K562 (cell line): ENCODE measurements around the gene FAM25A. TPM values are rescaled to one million over a fixed set of nuclear protein-coding genes. Genes with fewer than 3 reads are reported as not detected.

Source experiments
- ATAC-seq: fragments of 200-7000 bp; cut with Tn5 transposase; 3 replicates; pipeline ENCODE4 v1.9.1; 2020; ENCODE audit warnings: moderate library complexity
- BruUV-seq: library from RNA; stranded (reverse); fragments of 400-500 nt; replicated peaks from 2 replicates; lab custom pipeline; 2021; lab: Mats Ljungman, UMichigan
- CTCF ChIA-PET: fragments of 300-600 bp; formaldehyde crosslinking; extraction: SDS; loops from one replicate; lab custom pipeline; 2021; ENCODE audit warnings: low intra/inter-chr PET ratio; lab: Yijun Ruan, JAX
- POLR2A ChIA-PET: fragments of 300-600, 350-650 bp; sonication (Branson Sonifier 250); formaldehyde crosslinking; extraction: SDS; loops from one replicate; lab custom pipeline; 2021; ENCODE audit warnings: antibody characterized with exemption, inconsistent platforms; lab: Yijun Ruan, JAX
- DNase-seq, 4 experiments: peaks; one replicate each; pipeline versions ENCODE4 v3.0.0 to v3.0.0-alpha.2; 2011 to 2018; ENCODE audit warnings: low spot score in 3 of 4, mixed read lengths in 3 of 4; ENCODE audit errors: extremely low read depth in 1 of 4
- FAIRE-seq: peaks from 2 replicates; lab custom pipeline; 2011; peaks lifted over from hg19 to GRCh38; lab: Jason Lieb, UNC
- H2AFZ ChIP-seq: 2 replicates; pipeline ENCODE4 v1.6.0; 2011; ENCODE audit warnings: low read depth, low read length, control low read depth, inconsistent platforms
- H3K27ac ChIP-seq: fragments of 200-600 bp; 3 replicates; pipeline ENCODE4 v1.8.0; 2011; ENCODE audit warnings: low read depth, mild to moderate bottlenecking, control low read depth, inconsistent platforms, low read length, moderate library complexity, mixed read lengths; ENCODE audit errors: extremely low read depth
- H3K27me3 ChIP-seq, 2 experiments: fragments of 300-600 bp in 1 of 2; 2 replicates in 1 of 2; 3 replicates in 1 of 2; pipeline versions ENCODE4 v1.6.0 to v1.8.0; 2011; ENCODE audit warnings: inconsistent platforms in 2 of 2, low read length in 2 of 2, mild to moderate bottlenecking in 1 of 2, mixed read lengths in 1 of 2, moderate library complexity in 1 of 2; ENCODE audit not compliant: control insufficient read depth in 2 of 2, insufficient read depth in 2 of 2
- H3K36me3 ChIP-seq: fragments of 300-600 bp; 3 replicates; pipeline ENCODE4 v1.8.0; 2011; ENCODE audit warnings: mild to moderate bottlenecking, low read length, inconsistent platforms; ENCODE audit not compliant: control insufficient read depth, insufficient read depth
- H3K4me1 ChIP-seq, 2 experiments: fragments of 200-600 bp in 1 of 2; replicated peaks in 1 of 2; 2 replicates in 1 of 2; 3 replicates in 1 of 2; pipeline versions ENCODE4 v1.5.1 to v1.8.0; 2011; ENCODE audit warnings: inconsistent platforms in 2 of 2, low read length in 2 of 2, mild to moderate bottlenecking in 1 of 2, mixed read lengths in 1 of 2, moderate library complexity in 1 of 2; ENCODE audit not compliant: control insufficient read depth in 2 of 2, insufficient read depth in 2 of 2
- H3K4me2 ChIP-seq: 2 replicates; pipeline ENCODE4 v1.6.1; 2011; ENCODE audit warnings: low read length, control low read depth, inconsistent platforms, mixed read lengths; ENCODE audit not compliant: insufficient read depth
- H3K4me3 ChIP-seq: fragments of 200-600 bp; sonication (generic), shearing (Covaris generic); 2 replicates; pipeline ENCODE4 v1.5.1; 2016; ENCODE audit warnings: control low read depth, inconsistent platforms
- H3K79me2 ChIP-seq: fragments of 200-600 bp; 3 replicates; pipeline ENCODE4 v1.8.0; 2011; ENCODE audit warnings: low read length, inconsistent platforms; ENCODE audit not compliant: control insufficient read depth, insufficient read depth
- H3K9ac ChIP-seq, 2 experiments: 2 replicates each; pipeline versions ENCODE4 v1.6.0 to v1.6.1; 2011; ENCODE audit warnings: low read depth in 2 of 2, low read length in 2 of 2, control low read depth in 1 of 2, inconsistent platforms in 1 of 2, mild to moderate bottlenecking in 1 of 2, mixed read lengths in 1 of 2; ENCODE audit not compliant: insufficient read depth in 1 of 2
- H3K9me1 ChIP-seq: one replicate; pipeline ENCODE4 v1.6.0; 2011; ENCODE audit warnings: inconsistent platforms, mild to moderate bottlenecking, low read length, moderate library complexity; ENCODE audit not compliant: control insufficient read depth, insufficient read depth
- H3K9me3 ChIP-seq: replicated peaks from 2 replicates; pipeline ENCODE4 v1.5.1; 2011; ENCODE audit warnings: low read depth, low read length, inconsistent platforms; ENCODE audit not compliant: control insufficient read depth, insufficient read depth
- H4K20me1 ChIP-seq: replicated peaks from 2 replicates; pipeline ENCODE4 v1.6.1; 2011; ENCODE audit warnings: low read length, inconsistent platforms, mixed read lengths; ENCODE audit not compliant: control insufficient read depth, insufficient read depth
- C11orf30 ChIP-seq: fragments of 450-650 bp; IDR thresholded peaks from 2 replicates; pipeline ENCODE4 v1.6.1; 2016; ENCODE audit warnings: low read depth, mild to moderate bottlenecking
- CBFA2T2 ChIP-seq: fragments of 450-650 bp; conservative IDR thresholded peaks from 2 replicates; pipeline ENCODE4 v1.6.1; 2017; ENCODE audit warnings: mild to moderate bottlenecking
- CEBPZ ChIP-seq: fragments of 150-350 bp; IDR thresholded peaks from 2 replicates; pipeline ENCODE4 v1.6.1; 2014; ENCODE audit warnings: low read depth, mild to moderate bottlenecking, low read length, borderline replicate concordance
- E2F6 ChIP-seq, 2 experiments: IDR thresholded peaks; 2 replicates each; pipeline ENCODE4 v1.6.1; 2011; ENCODE audit warnings: borderline replicate concordance in 1 of 2, control low read depth in 1 of 2, low read depth in 1 of 2, low read length in 1 of 2, mild to moderate bottlenecking in 1 of 2, mixed read lengths in 1 of 2, moderate library complexity in 1 of 2; ENCODE audit not compliant: insufficient read depth in 1 of 2, insufficient read length in 1 of 2, poor library complexity in 1 of 2, severe bottlenecking in 1 of 2; ENCODE audit errors: extremely low read depth in 1 of 2
- HDGF ChIP-seq: fragments of 450-650 bp; IDR thresholded peaks from 2 replicates; pipeline ENCODE4 v1.6.1; 2016
- HES1 ChIP-seq: fragments of 450-650 bp; IDR thresholded peaks from 2 replicates; pipeline ENCODE4 v1.6.1; 2016; ENCODE audit warnings: low read depth, mild to moderate bottlenecking, moderate library complexity
- HNRNPUL1 ChIP-seq: fragments of 200-400 bp; formaldehyde crosslinking; IDR thresholded peaks from 2 replicates; pipeline ENCODE4 v1.6.1; 2017; ENCODE audit warnings: low read length
- MBD1 ChIP-seq: fragments of 250-450 bp; sonication (Bioruptor Pico); IDR thresholded peaks from 2 replicates; pipeline ENCODE4 v1.8.0; 2022; ENCODE audit warnings: inconsistent platforms
- PHB2 ChIP-seq: fragments of 450-650 bp; IDR thresholded peaks from 2 replicates; pipeline ENCODE4 v1.6.1; 2017; ENCODE audit warnings: low read depth
- SMAD1 ChIP-seq: fragments of 150-350 bp; IDR thresholded peaks from 2 replicates; pipeline ENCODE4 v1.6.1; 2014; ENCODE audit warnings: low read length, low read depth; ENCODE audit not compliant: partially characterized antibody
- TEAD4 ChIP-seq, 2 experiments: sonication (generic) in 1 of 2; formaldehyde crosslinking in 1 of 2; IDR thresholded peaks; 2 replicates each; pipeline versions ENCODE4 v1.6.1 to v1.8.0; 2012 to 2022; ENCODE audit warnings: borderline replicate concordance in 1 of 2, inconsistent platforms in 1 of 2, low read length in 1 of 2, mild to moderate bottlenecking in 1 of 2, missing genetic modification reagents in 1 of 2
- TSC22D4 ChIP-seq: fragments of 450-650 bp; IDR thresholded peaks from 2 replicates; pipeline ENCODE4 v1.6.1; 2016; ENCODE audit warnings: missing genetic modification characterization, missing biosample characterization, control low read depth
- ZC3H8 ChIP-seq: fragments of 450-650 bp; IDR thresholded peaks from 2 replicates; pipeline ENCODE4 v1.6.1; 2017
- ZFP1 ChIP-seq: fragments of 450-650 bp; formaldehyde crosslinking; IDR thresholded peaks from 2 replicates; pipeline ENCODE4 v1.4.0; 2020; ENCODE audit warnings: mild to moderate bottlenecking, mixed read lengths
- ZNF445 ChIP-seq: fragments of 250-450 bp; sonication (Bioruptor Pico); IDR thresholded peaks from 2 replicates; pipeline ENCODE4 v1.4.0; 2020; ENCODE audit warnings: low read depth, mild to moderate bottlenecking, moderate library complexity
- WGBS: fragments of 100-300 bp; shearing (Covaris generic); methylation state at CpG from one replicate; pipeline ENCODE4 v1.1.6; 2016; ENCODE audit warnings: low coverage, mixed read lengths; ENCODE audit not compliant: insufficient coverage; ENCODE audit errors: missing lambda C conversion rate; 5-methylcytosine and 5-hydroxymethylcytosine counted together
- in situ Hi-C: fragments of 300-500 bp; cut with MboI; formaldehyde crosslinking; loops from 4 replicates; pipeline ENCODE4 v1.15.0; 2018; ENCODE audit warnings: inconsistent platforms, mixed read lengths
- intact Hi-C: fragments of 100-400 bp; cut with micrococcal nuclease; formaldehyde crosslinking; loops from 2 replicates; pipeline ENCODE4 v1.14.2; 2022
- polyA plus RNA-seq, 8 experiments: library from polyadenylated mRNA; depleted of rRNA in 4 of 8; stranded (reverse) in 5 of 8; unstranded in 3 of 8; fragments of >200 nt; fragmentation: Nextera tagmentation in 2 of 8; fragmentation: Illumina TruSeq in 1 of 8; extraction: Ambion mirVana in 2 of 8; extraction: Trizol in 1 of 8; gene quantifications; 2 replicates each; pipeline versions ENCODE4 v1.2.1 to v1.2.3, GENCODE V29; 2011 to 2014; ENCODE audit warnings: inconsistent platforms in 1 of 8, missing spikeins in 1 of 8
- total RNA-seq, 7 experiments: library from RNA; depleted of rRNA in 6 of 7; stranded (reverse); fragments of >200 nt in 6 of 7; fragmentation: Illumina TruSeq in 2 of 7; extraction: Trizol in 2 of 7; gene quantifications; 2 replicates each; pipeline versions ENCODE4 v1.2.1 to v1.2.3, GENCODE V29; 2011 to 2021; ENCODE audit warnings: low replicate concordance in 1 of 7

FAM25A gene
- total and polyA plus RNA-seq, 9 of the 15 experiments (the other 6 are each of a cell fraction or from before 2014, with no cell fraction given) = not detected

GRCh38 chr10:87058171-87058570 is 38.1 kb downstream of the FAM25A start:
- Histone ChIP-seq H3K4me2 (no peak overlapping the region), H3K79me2 (no peaks in the 10 kb centered on the region), H3K27ac (no peak overlapping the region), H2AFZ (no peak overlapping the region), H3K4me1 (no peaks in the 10 kb centered on the region), H3K9me3 (no peaks in the 10 kb centered on the region), H3K27me3 (no peaks in the 10 kb centered on the region), H3K9ac (no peak overlapping the region)
- POLR2A ChIA-PET = interaction anchor here (0.9 kb wide), 1 partner anchor 14 kb away, joined by 4 read pairs; no protein-coding TSS in a partner anchor
- BruUV-seq = no TSS peak
- in situ Hi-C loops (no loop called here), intact Hi-C loops (no loop called here)
- DNase-seq = no peak
- 40% methylated on average over 1 of the region's 1 CpG for WGBS
- TF ChIP-seq E2F6 (IDR thresholded peaks at IDR 0.05; ENCODE audit: borderline replicate concordance in 1 of 2, extremely low read depth in 1 of 2, insufficient read depth in 1 of 2, insufficient read length in 1 of 2, low read depth in 1 of 2, low read length in 1 of 2, poor library complexity in 1 of 2, severe bottlenecking in 1 of 2) = no peak
- no peak for TF ChIP-seq HDGF
- TF ChIP-seq SMAD1 = no peak
- TF ChIP-seq MBD1 (CRISPR knock-in tag) = no peak
- no peak for TF ChIP-seq CEBPZ
- no peak for TF ChIP-seq CBFA2T2
- TF ChIP-seq ZFP1 (CRISPR knock-in tag) = no peak
- TF ChIP-seq ZC3H8 = no peak
- TF ChIP-seq C11orf30 = no peak
- TF ChIP-seq HES1 = no peak
- no peak for TF ChIP-seq PHB2
- no peak for TF ChIP-seq ZNF445
- TF ChIP-seq HNRNPUL1 = no peak
- no peak for TF ChIP-seq TSC22D4 (tag)
- no peak for TF ChIP-seq TEAD4 (IDR thresholded peaks at IDR 0.05; ENCODE audit: low read length)
- no peak for TF ChIP-seq TEAD4 (CRISPR knock-in tag; IDR thresholded peaks at IDR 0.05; ENCODE audit: borderline replicate concordance)
- TF ChIP-seq, all 486 proteins: peak for 0
- Histone ChIP-seq H3K9me1 (no peaks in the 10 kb centered on the region), H4K20me1 (no peaks in the 10 kb centered on the region), H3K4me3 (no peak overlapping the region), H3K36me3 (peaks cover 80% of the 10 kb centered on the region; the same call in 2 of the 3 replicates)
- CTCF ChIA-PET = no interaction called here
- no peak for FAIRE-seq
- no peak for ATAC-seq
